Peyer's patch (tissue), 4 donors: ENCODE data around the gene ZBTB47.

Experiments
- CTCF ChIP-seq, 6 experiments: fragments of 450-650 bp in 4 of 6; fragments of 200-600 bp in 2 of 6; sonication (generic) in 1 of 6; IDR thresholded peaks; one replicate each; pipeline ENCODE4 v1.5.1; 2017 to 2019; ENCODE audit warnings: antibody characterized with exemption in 6 of 6, mild to moderate bottlenecking in 3 of 6, moderate library complexity in 1 of 6
- POLR2A ChIP-seq, 2 donors: fragments of 450-650 bp; IDR thresholded peaks; one replicate each; pipeline ENCODE4 v1.5.1; 2017; ENCODE audit warnings: antibody characterized with exemption in 2 of 2, mild to moderate bottlenecking in 2 of 2, moderate library complexity in 2 of 2

GRCh38 chr3:42680271-42680670, 26.8 kb downstream of the ZBTB47 start:
- TF ChIP-seq CTCF (IDR thresholded peaks at IDR 0.05), result no peak
- TF ChIP-seq POLR2A (IDR thresholded peaks at IDR 0.05), result no peak
